Cardiac fibroblast (primary cell): ENCODE data around the gene GRIK1.

ENCODE experiments used
- DNase-seq, 2 donors: peaks; one replicate each; pipeline versions ENCODE4 v3.0.0 to v3.0.0-alpha.2; 2010; ENCODE audit warnings: low read depth in 2 of 2
- H3K4me3 ChIP-seq, 2 donors: replicated peaks in 1 of 2; 1 replicate in 1 of 2; 2 replicates in 1 of 2; pipeline ENCODE4 v1.5.1; 2011; ENCODE audit warnings: low read depth in 2 of 2, low read length in 2 of 2, mild to moderate bottlenecking in 2 of 2, moderate library complexity in 1 of 2
- TF ChIP-seq, protein P1 (sequence below): IDR thresholded peaks from one replicate; pipeline ENCODE4 v1.5.1; 2011; ENCODE audit warnings: low read depth, mild to moderate bottlenecking, low read length, inconsistent platforms

The GRIK1 gene

DNA sequence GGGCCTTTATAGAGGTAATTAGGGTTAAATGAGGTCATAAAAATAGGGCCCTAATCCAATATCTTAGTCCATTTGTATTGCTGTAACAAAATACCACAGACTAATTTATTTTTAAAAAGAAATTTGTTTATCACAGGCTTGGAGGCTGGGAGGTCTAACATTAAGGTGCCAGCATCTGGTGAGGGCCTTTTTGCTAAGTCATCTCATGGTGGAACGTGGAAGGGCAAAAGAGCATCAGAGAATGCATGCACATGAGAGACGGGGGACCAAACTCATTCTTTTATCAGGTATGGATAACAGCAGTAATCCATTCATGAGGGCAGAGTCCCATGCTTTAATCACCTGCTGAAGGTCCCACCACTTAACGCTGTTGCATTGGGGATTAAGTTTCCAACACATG is 313.8 kb downstream of the GRIK1 start:
- no peak for DNase-seq
- TF ChIP-seq, protein P1, sequence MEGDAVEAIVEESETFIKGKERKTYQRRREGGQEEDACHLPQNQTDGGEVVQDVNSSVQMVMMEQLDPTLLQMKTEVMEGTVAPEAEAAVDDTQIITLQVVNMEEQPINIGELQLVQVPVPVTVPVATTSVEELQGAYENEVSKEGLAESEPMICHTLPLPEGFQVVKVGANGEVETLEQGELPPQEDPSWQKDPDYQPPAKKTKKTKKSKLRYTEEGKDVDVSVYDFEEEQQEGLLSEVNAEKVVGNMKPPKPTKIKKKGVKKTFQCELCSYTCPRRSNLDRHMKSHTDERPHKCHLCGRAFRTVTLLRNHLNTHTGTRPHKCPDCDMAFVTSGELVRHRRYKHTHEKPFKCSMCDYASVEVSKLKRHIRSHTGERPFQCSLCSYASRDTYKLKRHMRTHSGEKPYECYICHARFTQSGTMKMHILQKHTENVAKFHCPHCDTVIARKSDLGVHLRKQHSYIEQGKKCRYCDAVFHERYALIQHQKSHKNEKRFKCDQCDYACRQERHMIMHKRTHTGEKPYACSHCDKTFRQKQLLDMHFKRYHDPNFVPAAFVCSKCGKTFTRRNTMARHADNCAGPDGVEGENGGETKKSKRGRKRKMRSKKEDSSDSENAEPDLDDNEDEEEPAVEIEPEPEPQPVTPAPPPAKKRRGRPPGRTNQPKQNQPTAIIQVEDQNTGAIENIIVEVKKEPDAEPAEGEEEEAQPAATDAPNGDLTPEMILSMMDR, result no peak
- H3K4me3 ChIP-seq, result no peak overlapping the region

DNA sequence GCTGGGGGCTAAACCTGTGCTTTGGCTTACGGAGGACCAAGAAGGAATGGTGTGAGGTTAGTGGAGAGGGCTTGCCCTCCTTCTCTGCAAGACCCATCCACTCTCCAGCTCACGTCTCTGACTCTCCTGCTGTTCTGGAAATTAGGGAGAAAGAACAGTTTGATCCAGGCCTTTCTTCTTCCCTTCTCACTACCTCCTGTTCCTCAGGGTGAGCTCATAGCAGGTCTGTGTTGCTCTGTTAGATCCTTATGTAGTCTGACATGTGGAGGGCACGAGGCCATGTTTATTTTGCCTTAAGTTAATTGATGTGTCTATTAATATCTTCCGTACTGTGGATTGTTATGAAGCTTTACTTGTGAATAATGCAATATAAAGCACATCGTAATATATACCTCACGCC is 315.0 kb downstream of the GRIK1 start:
- H3K4me3 ChIP-seq, result no peak overlapping the region
- TF ChIP-seq, protein P1, result no peak
- DNase-seq, result no peak

DNA sequence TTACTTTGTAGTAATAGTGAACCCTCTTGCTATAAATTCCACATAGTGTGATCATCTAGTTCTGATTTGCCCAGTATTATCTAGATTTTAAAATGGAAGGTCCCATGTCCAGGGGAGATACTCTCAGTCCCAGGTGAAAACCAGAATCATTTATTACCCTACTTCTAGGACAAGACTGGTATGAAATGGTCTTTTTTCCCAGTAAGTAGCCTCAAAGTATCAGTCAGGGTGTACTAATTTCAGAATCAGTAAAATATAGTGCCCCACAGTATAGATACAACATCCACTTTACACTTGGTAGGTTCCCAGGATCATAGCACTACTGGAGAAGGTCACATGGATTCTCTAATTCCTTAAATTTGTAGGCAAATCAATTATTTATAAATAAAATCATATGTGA is 318.3 kb downstream of the GRIK1 start:
- TF ChIP-seq, protein P1, result no peak
- H3K4me3 ChIP-seq, result no peak overlapping the region

DNA sequence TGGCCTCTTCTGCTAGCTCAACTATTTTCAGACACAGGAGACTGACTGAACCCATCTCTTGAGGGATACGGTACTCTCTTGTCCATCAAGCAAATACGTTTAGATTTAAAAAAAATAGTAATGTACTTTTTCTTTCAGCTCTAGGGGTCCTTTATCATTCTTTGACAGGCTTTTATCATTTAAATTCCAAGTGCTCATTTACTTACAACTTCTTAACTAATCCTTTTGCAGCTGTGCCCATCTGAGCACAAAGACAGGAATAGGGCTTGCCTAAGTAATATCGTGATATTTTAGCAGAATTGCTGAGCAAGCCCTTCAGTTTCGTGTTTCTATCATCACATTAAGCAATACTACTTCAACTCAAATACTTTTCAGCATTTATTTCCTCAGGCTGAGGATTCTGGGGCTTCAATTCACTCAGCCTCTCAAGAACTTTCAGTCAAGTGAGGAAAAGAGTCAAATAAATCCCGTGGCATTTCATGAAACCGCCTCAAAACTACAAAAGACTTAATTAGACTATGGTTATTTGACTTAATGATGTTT is 323.5 kb downstream of the GRIK1 start:
- DNase-seq, result no peak
- TF ChIP-seq, protein P1, result no peak
- no peak overlapping the region for H3K4me3 ChIP-seq

More for the DNA sequence above, 318.3 kb downstream of the GRIK1 start:
- DNase-seq, result no peak

DNA sequence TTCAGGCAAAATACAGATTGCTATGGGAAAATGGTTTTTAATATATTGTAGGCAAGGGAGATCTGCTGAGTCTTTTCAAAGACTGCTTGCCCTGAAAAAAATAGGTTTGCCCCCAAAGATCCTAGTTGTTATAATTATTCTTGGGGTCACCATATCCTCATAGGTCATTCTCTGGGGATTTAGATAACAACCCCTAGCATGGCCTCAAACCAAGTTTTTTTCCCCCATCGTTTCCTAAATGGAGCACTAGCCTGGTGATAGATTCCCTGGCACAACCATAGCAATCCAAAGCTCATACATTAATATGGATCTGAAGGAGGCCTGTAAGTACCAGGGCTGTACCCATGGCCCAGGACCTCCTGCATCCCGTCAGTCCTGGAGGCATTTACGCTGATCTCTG is 325.9 kb downstream of the GRIK1 start:
- TF ChIP-seq, protein P1, result no peak
- H3K4me3 ChIP-seq, result no peak overlapping the region
- no peak for DNase-seq

DNA sequence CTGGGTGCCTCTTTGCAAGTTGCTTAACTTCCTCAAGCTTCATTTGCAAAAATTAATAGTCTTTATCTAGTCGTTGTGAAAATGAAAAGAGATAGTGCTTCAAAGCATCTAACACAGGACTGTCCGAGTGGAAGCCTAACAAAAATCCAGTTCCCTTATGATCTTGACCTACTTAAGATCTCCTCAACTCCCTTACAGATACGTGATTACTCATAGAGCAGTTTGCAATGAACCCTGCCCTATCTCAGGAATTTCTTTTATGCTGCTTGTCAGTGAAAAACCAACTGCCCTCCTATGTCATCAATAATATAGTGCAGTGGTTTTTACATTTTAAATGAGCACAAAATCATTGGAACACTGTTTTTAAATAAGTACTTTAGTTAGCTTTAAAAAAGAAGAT is 326.8 kb downstream of the GRIK1 start:
- TF ChIP-seq, protein P1, result no peak
- no peak overlapping the region for H3K4me3 ChIP-seq
- peak in 1 of 2 donors; percentile 45 for DNase-seq

DNA sequence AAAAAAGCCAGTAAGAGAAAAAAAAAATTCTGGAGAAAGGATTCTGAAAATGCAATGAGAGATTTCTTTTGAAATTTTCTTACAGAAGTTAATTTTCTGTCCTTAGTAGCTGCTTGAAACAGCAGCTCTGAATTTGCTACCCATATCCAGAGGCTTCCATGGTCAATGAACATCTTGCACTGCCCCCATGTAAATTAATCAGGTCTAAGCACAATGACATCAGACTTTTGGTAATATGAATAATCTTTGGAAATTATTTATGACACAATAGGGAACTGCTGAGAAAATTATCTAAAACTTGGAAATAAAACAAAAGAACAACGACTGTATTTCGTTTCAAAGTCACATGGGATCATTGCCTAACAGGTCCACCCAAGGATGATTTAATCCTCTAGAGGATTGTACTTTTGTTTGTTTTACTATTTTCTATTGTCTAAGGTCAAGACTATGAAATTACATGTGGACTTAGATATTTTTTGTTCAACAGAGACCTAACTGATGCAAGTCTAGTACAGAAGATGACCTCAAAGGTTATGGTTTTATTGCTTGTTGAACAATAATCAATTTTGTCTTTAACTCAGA is 328.9 kb downstream of the GRIK1 start:
- TF ChIP-seq, protein P1, result no peak
- peak; percentile 37 to 92 for DNase-seq
- no peak overlapping the region for H3K4me3 ChIP-seq
